ENCODE data around the gene MAGED1.
A peak's percentile ranks its signal among the peaks of the same experiment; 100 is the strongest.

MAGED1 gene

DNA sequence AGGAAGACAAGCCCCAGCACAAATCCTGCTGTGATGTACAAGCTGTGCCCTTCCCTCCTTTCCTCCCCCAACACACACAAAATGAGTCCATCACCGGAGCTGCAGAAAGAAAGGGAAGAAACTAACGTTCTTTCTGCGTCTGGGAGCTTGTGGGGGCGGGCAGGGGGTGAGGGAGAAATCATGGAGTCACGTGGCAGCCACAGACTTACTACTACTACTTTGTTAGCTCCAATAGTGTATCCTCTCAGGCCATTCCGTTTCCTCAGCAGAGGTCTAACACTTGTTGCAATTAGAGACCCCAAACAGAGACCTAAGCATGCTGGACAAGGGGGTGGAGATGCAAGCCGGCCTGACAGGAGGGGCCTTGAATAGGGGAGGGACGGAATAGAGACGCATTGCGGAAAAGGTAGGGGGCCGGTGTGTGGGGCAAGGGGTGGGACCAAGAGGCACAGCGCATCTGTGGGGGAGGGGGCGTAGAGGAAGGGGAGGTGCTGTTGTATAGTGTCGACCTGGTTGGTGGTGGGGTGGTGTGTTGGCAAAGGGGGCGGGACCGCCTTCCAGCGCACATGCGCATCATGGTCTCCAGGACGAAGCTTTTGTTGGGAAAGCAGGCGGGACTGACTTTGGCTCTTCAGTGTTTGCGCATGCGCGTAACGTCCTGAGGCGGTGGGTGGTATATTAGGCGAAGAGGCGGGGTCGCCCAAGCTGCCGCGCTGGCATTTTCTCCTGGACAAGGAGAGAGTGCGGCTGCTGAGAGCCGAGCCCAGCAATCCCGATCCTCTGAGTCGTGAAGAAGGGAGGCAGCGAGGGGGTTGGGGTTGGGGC is at the start of gene MAGED1:
MAGED1 (plus strand) TSS at position 703 of the 825 bp plus-strand sequence. CDS start 682 bp downstream, outside the sequence.
- peak; percentile 66 for DNase-seq (ENCODE audit: low spot score)

DNA sequence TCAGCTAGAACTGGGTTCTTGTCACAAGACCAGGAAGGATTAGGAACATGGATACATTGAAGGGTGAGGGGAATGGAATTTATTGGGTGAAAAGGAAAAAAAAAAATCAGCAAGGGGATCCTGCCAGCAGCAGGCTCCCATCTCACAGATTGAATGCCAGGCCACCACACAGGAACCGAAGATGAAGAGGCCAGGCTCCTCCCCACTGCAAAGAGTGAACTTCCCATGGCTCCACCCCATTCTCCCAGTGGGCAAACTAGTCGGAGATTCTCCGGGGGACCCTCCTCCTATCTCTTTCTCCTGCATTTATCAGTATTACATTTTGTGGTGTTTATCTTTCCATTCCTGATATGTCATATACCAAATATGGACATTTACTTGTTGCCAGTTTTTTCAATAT is 46.0 kb upstream of the MAGED1 start:
- no peak for DNase-seq (ENCODE audit: low spot score)

- no peak for DNase-seq (ENCODE audit: low spot score)
These were observed 41.8 kb upstream of the MAGED1 start for GRCh38 chrX:51851507-51852085.

DNA sequence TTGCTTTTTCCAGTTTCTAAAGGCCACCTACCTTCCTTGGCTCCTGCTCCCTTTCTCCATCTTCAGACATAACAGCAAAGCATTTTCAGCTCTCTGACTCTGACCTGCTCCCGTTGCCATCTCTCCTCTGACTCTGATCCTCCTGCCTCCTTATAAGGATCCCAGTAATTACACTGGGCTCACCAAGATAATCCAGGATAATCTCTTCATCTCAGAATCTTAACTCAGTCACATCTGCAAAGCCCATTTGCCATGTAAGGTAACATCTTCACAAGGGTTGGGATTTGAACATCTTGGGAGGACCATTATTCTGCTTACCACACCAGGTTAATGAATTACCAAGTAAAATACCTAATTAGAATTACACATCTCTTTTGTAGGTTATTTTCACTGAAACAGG is 41.3 kb upstream of the MAGED1 start:
- no peak for DNase-seq (ENCODE audit: low spot score)

DNA sequence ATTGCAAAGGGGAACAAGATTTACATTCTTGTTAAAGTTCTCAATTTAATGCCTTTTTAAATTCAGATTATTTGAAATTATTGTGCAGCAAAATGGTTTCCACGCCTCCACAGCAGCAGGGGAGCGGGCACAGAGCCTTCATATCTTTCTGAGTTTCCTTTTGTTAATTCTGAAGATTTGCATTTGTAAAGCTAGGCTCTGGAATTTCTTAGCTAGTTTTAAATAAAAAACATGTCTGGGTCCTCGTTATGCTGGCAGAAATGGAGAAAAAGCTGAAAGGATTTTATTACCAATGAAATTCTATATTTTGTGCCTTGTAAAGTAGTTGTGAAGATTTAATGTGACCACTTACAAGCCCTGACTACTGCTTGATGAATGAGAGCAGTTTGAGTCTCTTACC is 40.8 kb upstream of the MAGED1 start:
- no peak for DNase-seq (ENCODE audit: low spot score)

- DNase-seq (ENCODE audit: low spot score), result no peak
These were observed 40.2 kb upstream of the MAGED1 start for GRCh38 chrX:51853251-51853650.

DNA sequence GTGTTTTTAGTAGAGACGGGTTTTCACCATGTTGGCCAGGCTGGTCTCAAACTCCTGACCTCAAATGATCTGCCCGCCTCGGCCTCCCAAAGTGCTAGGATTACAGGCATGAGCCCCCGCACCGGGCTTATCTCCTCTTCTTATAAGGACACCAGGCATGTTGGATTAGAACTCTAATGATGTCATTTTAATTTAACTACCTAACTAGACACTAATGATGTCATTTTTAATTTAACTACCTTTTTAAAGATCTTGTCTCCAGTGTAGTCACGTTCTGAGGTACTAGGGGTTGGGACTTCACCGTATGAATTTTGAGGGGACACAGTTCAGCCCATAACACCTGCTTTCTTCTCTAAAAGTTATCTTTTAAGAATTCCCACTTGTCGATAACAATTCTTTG is 37.7 kb upstream of the MAGED1 start:
- no peak for DNase-seq (ENCODE audit: low spot score)

DNA sequence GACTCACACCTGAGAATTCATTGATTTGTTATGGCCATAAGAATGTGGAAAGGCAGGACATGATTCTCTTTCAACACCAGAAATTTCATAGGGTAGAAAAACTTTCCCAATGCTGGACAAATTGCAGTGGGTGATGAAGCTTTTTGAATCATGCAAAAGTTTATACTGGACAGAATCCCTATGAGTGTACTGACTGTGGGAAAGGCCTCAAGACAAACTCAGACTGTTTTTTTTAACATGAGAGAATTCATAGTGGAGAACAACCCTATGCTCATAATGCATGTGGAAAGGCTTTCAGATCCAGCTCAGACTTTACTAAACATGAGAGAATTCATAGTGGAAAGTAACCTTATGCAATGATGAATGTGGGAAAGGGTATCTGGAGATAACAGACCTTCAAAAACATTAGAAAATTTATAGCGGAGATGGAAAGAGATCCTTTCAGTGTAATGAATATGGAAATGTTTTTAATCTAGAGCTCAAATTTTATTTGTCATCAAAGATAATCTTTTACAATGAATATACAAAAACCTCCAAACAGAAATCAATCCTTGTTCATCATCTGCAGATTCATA is 36.2 kb upstream of the MAGED1 start:
- no peak for DNase-seq (ENCODE audit: low spot score)

- peak; percentile 4 for DNase-seq (ENCODE audit: low spot score)
These were observed 32.7 kb upstream of the MAGED1 start for GRCh38 chrX:51860679-51861078.

- DNase-seq (ENCODE audit: low spot score), result no peak
These were observed 30.5 kb upstream of the MAGED1 start for GRCh38 chrX:51862920-51863319.

DNA sequence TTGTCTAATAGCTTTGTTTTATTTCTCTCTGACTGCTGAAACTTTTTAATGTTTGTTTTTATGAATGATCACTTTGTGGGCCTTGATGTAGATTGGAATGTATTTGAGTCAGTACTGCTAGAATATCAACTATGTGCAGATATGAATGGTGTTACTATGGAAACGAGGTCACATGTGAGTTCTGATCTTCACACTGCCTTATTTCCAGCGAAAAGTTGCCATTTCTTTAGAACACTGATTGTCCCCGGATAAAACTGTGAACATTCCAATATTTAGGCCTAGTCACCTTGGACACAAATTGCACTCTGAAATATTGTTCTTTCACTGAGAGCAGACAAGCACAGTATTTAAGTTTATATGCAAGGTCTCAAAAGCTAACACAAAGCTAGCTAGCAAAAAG is 27.2 kb upstream of the MAGED1 start:
- DNase-seq (ENCODE audit: low spot score), result no peak

DNA sequence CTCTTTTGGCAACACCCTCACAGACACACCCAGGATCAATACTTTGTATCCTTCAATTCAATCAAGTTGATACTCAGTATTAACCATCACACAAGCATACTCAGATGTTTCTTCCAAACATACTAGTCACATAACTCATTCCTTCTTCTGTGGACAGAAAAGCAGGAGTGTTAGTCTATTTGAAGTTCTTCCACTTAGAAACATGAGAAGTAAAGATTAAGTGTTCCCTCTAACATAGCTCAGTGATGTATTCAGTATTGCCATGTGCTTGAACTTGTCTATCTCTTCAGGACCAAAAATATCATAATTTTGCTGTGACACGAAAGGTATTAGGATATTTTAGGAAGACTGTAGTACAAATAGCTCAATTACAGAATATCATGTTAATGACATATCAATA is 25.8 kb upstream of the MAGED1 start:
- DNase-seq (ENCODE audit: low spot score), result no peak

DNA sequence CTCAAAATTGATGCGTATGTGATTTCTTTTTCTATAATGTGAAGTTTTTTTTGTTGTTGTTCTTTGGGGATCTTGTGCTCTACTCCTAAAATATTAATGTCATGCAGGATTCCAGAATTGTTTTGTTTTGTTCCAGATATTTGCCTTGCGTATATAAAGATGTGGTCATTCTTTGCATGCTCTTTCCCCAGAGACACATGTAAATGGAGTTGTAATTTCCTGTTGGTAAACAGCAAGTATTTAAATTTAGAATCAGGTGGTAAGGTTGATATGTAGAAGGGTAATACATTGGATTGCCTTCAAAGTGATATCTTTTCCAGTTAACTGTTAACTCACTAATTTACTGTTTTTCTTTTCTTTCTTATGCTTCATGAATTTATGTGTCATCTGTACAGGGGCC is 23.1 kb upstream of the MAGED1 start:
- DNase-seq (ENCODE audit: low spot score), result no peak

GRCh38 chrX:51874123-51874522 is 19.3 kb upstream of the MAGED1 start:
- no peak for DNase-seq (ENCODE audit: low spot score)

DNA sequence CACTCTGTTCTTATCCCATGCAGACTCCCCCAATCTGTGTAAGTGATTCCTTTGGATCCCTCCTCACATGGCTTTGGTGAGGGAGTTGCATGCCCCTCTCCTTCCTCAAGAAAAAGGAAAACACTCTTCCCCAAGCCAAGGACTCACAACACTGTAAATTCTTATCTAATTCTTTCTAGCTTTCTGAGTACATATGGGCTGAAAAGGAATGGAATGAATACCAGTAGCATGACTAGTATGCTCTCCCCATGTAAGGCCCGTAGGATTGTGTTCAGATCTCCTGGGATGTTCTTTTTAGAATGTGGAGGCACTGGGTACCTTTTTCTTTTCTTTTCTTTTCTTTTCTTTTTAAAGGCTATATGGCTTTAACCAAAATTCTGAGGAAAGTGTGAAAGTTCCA is 17.0 kb upstream of the MAGED1 start:
- DNase-seq (ENCODE audit: low spot score), result no peak

DNA sequence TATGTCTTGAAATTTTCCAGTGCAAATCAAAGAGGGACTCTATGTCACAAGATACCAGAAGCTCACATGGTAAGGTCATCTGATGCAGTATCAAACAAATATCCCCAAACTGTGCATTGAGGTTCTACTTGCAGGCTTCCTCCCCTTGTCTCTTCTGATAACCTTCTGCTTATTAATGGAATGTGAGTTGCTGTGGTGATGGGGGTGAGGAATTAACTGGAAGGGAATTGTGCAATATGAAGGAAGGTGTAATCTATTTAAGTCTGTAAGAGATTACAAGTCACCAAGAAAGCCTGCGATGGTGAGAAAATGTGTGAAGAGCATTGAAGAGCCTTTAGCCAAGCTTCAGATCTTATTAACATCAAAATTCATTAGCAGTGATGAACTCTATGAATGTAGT is 15.4 kb upstream of the MAGED1 start:
- DNase-seq (ENCODE audit: low spot score), result no peak

GRCh38 chrX:51889851-51890250 is 3.6 kb upstream of the MAGED1 start:
- no peak for DNase-seq (ENCODE audit: low spot score)

DNA sequence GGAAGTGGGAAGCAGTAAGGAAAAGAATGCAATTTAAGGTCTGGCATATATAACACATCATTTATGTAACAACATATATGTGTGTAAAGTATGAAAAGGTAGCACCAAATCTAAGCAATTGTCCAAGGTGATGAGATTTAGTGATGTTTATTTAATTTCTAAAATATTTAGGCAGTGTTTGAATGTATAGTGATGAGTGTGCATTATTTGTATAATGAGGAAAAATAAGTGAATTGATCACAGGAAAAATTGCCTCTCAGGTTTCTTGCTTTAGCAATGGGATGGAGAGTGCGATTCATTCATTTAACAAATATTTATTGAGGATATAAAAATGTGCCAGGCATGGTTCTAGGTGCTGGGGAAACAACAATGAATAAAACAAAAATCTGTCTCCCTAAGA is 2.2 kb upstream of the MAGED1 start:
- DNase-seq (ENCODE audit: low spot score), result no peak

DNA sequence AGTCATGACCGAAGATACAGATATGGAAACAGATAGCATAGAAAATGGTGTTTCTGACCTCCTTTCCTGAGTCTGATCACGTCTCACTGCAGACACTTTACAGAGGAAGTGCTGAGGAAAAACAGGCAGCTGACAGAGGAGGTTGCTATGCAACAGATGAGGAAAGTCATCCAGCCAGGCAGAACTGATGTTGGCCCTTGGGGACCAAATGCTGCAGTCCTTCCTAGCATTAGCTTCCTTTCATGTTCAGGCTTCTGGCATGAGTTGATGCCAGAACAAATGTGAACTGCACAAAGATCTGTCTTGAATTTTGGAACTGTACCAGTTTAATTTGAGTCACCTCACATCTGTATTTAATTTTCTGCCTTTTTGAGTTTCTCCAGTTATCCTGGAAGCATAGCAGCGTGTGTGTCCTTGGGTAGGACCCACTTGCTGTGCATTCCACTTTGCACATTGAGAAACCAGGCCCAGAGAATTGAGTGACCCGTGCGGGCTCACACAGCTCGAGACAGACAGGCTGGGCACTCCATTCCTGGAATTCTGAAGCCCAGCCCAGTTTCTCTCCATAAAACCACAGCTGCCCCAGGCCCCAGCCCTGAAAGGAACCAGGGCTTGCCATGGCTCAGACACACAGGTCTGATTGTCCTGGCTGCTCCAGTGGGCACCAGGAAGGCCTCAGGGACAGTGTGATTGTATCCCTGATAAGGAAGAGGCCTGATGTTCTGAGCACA is 1.4 kb upstream of the MAGED1 start:
- DNase-seq (ENCODE audit: low spot score), result peak; percentile 14

DNA sequence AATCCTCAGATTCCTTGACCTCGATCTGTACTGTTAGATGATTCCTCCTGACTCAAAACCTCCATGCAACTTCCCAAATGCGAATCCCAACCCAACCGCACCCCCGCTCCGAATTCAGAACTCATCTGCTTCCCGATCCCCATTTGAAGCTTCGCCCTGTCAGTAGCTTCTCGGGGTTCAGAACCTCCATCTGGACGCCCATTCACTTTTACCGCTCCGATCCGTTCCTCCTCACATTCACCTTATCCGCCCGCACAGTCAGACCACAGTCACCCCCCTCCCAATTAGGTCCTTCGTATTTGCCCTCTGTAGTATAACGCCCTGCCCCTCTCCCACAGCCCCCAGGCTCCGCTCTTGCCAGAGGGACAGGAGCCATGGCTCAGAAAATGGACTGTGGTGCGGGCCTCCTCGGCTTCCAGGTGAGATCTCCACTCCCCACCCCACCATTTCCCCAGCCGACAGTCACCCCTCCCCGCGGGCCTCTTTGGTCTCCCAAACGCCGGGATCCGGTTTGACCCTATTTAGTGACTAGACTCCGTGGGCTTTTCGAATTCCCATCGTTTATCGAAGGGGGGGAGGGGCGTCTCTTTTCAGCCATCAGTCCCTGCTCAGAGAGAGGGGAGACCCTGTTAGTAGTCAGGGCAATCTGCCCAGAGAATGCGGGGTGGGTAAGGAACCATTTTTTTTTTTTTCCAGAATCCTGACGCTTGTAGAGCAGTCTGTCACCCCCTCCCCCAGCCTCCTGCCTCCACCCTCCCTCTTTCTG is 691 bp downstream of the MAGED1 start:
- DNase-seq (ENCODE audit: low spot score), result no peak

- no peak for DNase-seq (ENCODE audit: low spot score)
These were observed 1.4 kb downstream of the MAGED1 start for GRCh38 chrX:51894697-51895336.

DNA sequence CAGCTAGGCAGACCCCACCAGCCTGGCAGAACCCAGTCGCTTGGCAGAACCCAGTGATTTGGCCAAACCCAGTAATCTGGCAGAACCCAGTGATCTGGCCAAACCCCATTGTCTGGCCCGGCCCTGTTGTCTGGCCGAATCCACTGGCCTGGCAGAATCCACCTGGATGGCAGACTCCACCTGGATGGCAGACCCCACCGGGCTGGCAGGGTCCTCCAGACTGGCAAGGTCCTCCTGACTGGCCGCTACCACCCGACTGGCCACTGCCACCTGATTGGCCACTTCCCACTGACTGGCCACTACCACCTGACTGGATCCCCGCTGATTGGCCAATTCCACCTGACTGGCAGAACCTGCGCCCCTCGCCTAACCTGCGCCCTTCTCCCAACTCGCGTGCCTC is 3.2 kb downstream of the MAGED1 start:
- no peak for DNase-seq (ENCODE audit: low spot score)
